Trophoblast cell (in vitro differentiated cells and primary cell): ENCODE measurements around the gene RPL32.
"Not testable (repeated sequence)": the region's sequence is repeated elsewhere in the genome, so short reads cannot be mapped to it uniquely, and the experiment has no call there.

Experiments used
- DNase-seq, 2 donors: peaks; one replicate each; pipeline ENCODE4 v3.0.0-alpha.2; 2016
- H2AFZ ChIP-seq: 2 replicates; pipeline ENCODE4 v1.6.1; 2013; ENCODE audit warnings: low read length, moderate library complexity, mild to moderate bottlenecking; ENCODE audit not compliant: insufficient read depth, poor library complexity
- H2AK5ac ChIP-seq: 2 replicates; pipeline ENCODE4 v1.6.1; 2013; ENCODE audit warnings: mild to moderate bottlenecking, low read length
- H2BK120ac ChIP-seq: 2 replicates; pipeline ENCODE4 v1.6.1; 2013; ENCODE audit warnings: low read length, mild to moderate bottlenecking, moderate library complexity; ENCODE audit not compliant: insufficient read depth, poor library complexity
- H2BK12ac ChIP-seq: 2 replicates; pipeline ENCODE4 v1.6.1; 2013; ENCODE audit warnings: mild to moderate bottlenecking, low read length, moderate library complexity
- H2BK5ac ChIP-seq: 2 replicates; pipeline ENCODE4 v1.6.1; 2013; ENCODE audit warnings: low read length, low read depth, moderate library complexity, mild to moderate bottlenecking; ENCODE audit not compliant: poor library complexity
- H3K14ac ChIP-seq: 2 replicates; pipeline ENCODE4 v1.6.1; 2013; ENCODE audit warnings: mild to moderate bottlenecking, low read length
- H3K18ac ChIP-seq: 2 replicates; pipeline ENCODE4 v1.6.1; 2013; ENCODE audit warnings: mild to moderate bottlenecking, low read length
- H3K23ac ChIP-seq: 2 replicates; pipeline ENCODE4 v1.6.1; 2013; ENCODE audit warnings: low read length
- H3K27ac ChIP-seq: 2 replicates; pipeline ENCODE4 v1.5.1; 2013; ENCODE audit warnings: low read depth, mild to moderate bottlenecking, inconsistent platforms, low read length, moderate library complexity
- H3K27me3 ChIP-seq: 2 replicates; pipeline ENCODE4 v1.6.1; 2013; ENCODE audit warnings: inconsistent platforms, mild to moderate bottlenecking, low read length, moderate library complexity; ENCODE audit not compliant: insufficient read depth
- H3K36me3 ChIP-seq, 2 experiments: 1 replicate in 1 of 2; 2 replicates in 1 of 2; pipeline ENCODE4 v1.6.1; 2013; ENCODE audit warnings: low read length in 2 of 2, mild to moderate bottlenecking in 2 of 2, moderate library complexity in 1 of 2; ENCODE audit not compliant: insufficient read depth in 2 of 2, control insufficient read depth in 1 of 2
- H3K4ac ChIP-seq: 2 replicates; pipeline ENCODE4 v1.6.1; 2013; ENCODE audit warnings: low read depth, mild to moderate bottlenecking, low read length, moderate library complexity
- H3K4me1 ChIP-seq, 2 experiments: 1 replicate in 1 of 2; 2 replicates in 1 of 2; pipeline ENCODE4 v1.6.1; 2013; ENCODE audit warnings: low read length in 2 of 2, mild to moderate bottlenecking in 2 of 2, moderate library complexity in 1 of 2; ENCODE audit not compliant: insufficient read depth in 2 of 2, control insufficient read depth in 1 of 2
- H3K4me2 ChIP-seq: 2 replicates; pipeline ENCODE4 v1.6.1; 2013; ENCODE audit warnings: inconsistent platforms, mild to moderate bottlenecking, low read length, moderate library complexity
- H3K4me3 ChIP-seq: 2 replicates; pipeline ENCODE4 v1.5.1; 2013; ENCODE audit warnings: mild to moderate bottlenecking, low read depth, low read length, inconsistent platforms
- H3K79me1 ChIP-seq: one replicate; pipeline ENCODE4 v1.6.1; 2013; ENCODE audit warnings: low read length
- H3K79me2 ChIP-seq: 2 replicates; pipeline ENCODE4 v1.6.1; 2013; ENCODE audit warnings: low read length, mild to moderate bottlenecking; ENCODE audit not compliant: control insufficient read depth, insufficient read depth, poor library complexity
- H3K9ac ChIP-seq: 2 replicates; pipeline ENCODE4 v1.6.1; 2013; ENCODE audit warnings: mild to moderate bottlenecking, low read length
- H3K9me3 ChIP-seq: 2 replicates; pipeline ENCODE4 v1.6.1; 2013; ENCODE audit warnings: low read depth, mild to moderate bottlenecking, control low read depth, inconsistent platforms, low read length; ENCODE audit not compliant: insufficient read depth
- H4K12ac ChIP-seq: 2 replicates; pipeline ENCODE4 v1.6.1; 2013; ENCODE audit warnings: low read depth, mild to moderate bottlenecking, low read length, moderate library complexity
- H4K8ac ChIP-seq: 2 replicates; pipeline ENCODE4 v1.6.1; 2013; ENCODE audit warnings: low read depth, mild to moderate bottlenecking, low read length, moderate library complexity
- H4K91ac ChIP-seq: one replicate; pipeline ENCODE4 v1.6.1; 2013; ENCODE audit warnings: low read depth, mild to moderate bottlenecking, low read length, moderate library complexity
- WGBS: extraction: QIAGEN DNeasy Blood & Tissue Kit; methylation state at CpG from one replicate; pipeline ENCODE4 v1.1.7; 2013; ENCODE audit warnings: missing lambda C conversion rate; ENCODE audit not compliant: insufficient read length, insufficient coverage; ENCODE audit errors: extremely low coverage; 5-methylcytosine and 5-hydroxymethylcytosine counted together

The RPL32 gene

DNA sequence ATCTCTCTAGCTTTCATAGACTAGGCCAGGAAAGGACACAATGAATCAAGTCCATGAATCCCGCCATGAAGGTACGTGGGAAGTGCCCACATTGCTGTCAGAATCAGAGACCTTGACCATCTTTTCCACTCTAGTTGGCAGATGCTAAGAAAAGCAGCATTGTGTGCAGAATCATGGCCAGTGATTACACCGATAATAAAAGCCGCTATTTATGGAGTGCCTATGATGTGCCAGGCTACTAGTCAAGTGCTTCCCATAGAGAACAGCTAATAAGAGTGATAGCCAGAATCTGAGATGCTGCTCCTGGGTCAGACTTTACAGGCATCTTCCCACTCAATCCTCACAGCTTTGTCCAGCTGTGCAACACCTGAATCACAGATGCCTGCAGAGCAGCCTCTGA, 13.2 kb upstream of the RPL32 start:
- Histone ChIP-seq H4K91ac (no peak overlapping the region), H3K4me3 (no peak overlapping the region), H3K27me3 (no peaks in the 10 kb centered on the region), H3K79me2 (no peaks in the 10 kb centered on the region), H3K79me1 (no peaks in the 10 kb centered on the region), H3K27ac (no peak overlapping the region), H3K4me2 (no peak overlapping the region), H3K4me1 (peaks cover 3 to 4% of the 10 kb centered on the region in 2 experiments), H2BK120ac (no peak overlapping the region), H3K18ac (no peak overlapping the region), H2AK5ac (no peak overlapping the region), H4K8ac (no peak overlapping the region), H3K9ac (no peak overlapping the region), H2BK5ac (no peak overlapping the region), H2AFZ (no peak overlapping the region), H2BK12ac (no peak overlapping the region), H3K14ac (no peak overlapping the region), H4K12ac (no peak overlapping the region), H3K4ac (no peak overlapping the region), H3K23ac (no peak overlapping the region), H3K9me3 (peaks cover 6% of the 10 kb centered on the region), H3K36me3 (no peaks in the 10 kb centered on the region)
- no peak for DNase-seq
- no CpG with 5 or more reads among the region's 4 CpGs for WGBS

DNA sequence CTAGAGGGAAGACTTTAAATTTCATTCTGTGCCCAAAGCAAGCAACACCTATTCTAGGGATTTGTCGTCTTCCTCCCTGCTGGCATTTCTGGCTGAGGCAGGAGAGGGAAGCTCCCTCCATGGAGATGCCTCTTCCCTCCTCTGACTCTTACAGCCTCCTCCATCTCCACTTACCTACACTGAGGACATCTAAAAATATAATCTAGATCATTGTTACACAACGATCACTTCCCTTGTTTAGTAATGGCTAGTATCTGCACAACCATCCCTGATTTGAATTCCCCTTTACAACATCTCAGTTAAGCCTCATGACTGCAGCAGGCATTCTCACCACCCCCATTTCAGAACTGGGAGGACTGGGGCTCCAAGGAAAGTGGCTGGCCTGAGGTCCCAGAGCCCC, 12.5 kb upstream of the RPL32 start:
- not testable (repeated sequence) for H4K91ac ChIP-seq, DNase-seq, H3K18ac ChIP-seq, H4K8ac ChIP-seq, H3K36me3 ChIP-seq, H3K4me1 ChIP-seq, H3K27me3 ChIP-seq, H2BK5ac ChIP-seq, H4K12ac ChIP-seq, H3K4ac ChIP-seq, H3K79me1 ChIP-seq, H2AFZ ChIP-seq, H3K9ac ChIP-seq, H2BK120ac ChIP-seq, H3K9me3 ChIP-seq, H3K79me2 ChIP-seq, H2AK5ac ChIP-seq, H3K4me3 ChIP-seq, H3K27ac ChIP-seq, H3K23ac ChIP-seq, H3K14ac ChIP-seq, H3K4me2 ChIP-seq, H2BK12ac ChIP-seq
- no CpG with 5 or more reads among the region's 2 CpGs for WGBS

- WGBS: no CpG with 5 or more reads among the region's 3 CpGs
- no peaks in the 10 kb centered on the region for H3K79me2 ChIP-seq
Measured at GRCh38 chr3:12852201-12852600, 10.8 kb upstream of the RPL32 start.

DNA sequence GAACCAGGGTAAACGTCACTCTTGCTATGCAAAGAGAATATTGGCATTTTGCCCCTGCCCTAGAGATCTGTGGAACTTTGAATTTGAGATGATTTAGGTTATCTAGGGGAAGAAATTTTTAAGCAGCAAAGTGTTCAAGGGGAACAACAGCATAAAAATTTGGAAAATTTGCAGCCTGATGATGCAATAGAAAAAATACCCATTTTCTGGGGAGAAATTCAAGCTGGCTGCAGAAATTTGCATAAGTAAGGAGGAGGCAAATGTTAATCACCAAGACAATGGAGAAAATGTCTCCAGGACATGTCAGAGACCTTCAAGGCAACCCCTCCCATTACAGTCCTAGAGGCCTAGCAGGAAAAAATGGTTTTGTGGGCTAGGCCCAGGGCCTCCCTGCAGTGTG, 4.4 kb upstream of the RPL32 start:
- Histone ChIP-seq H3K4me1 (no peaks in the 10 kb centered on the region), H3K4me3 (no peak overlapping the region), H3K23ac (no peak overlapping the region), H3K4me2 (no peak overlapping the region), H2BK120ac (no peak overlapping the region), H3K4ac (no peak overlapping the region), H4K8ac (no peak overlapping the region), H3K79me1 (peaks cover 5% of the 10 kb centered on the region), H3K27ac (no peak overlapping the region), H2AK5ac (no peak overlapping the region), H4K91ac (no peak overlapping the region), H3K18ac (no peak overlapping the region), H3K27me3 (no peaks in the 10 kb centered on the region), H2BK12ac (no peak overlapping the region), H3K79me2 (peaks cover 5% of the 10 kb centered on the region), H2BK5ac (no peak overlapping the region), H3K9ac (no peak overlapping the region), H3K9me3 (peaks cover 3% of the 10 kb centered on the region), H3K36me3 (no peaks in the 10 kb centered on the region), H3K14ac (no peak overlapping the region), H4K12ac (no peak overlapping the region), H2AFZ (no peak overlapping the region)
- no peak for DNase-seq
- no CpG with 5 or more reads among the region's 1 CpG for WGBS

More at GRCh38 chr3:12852201-12852600, 10.8 kb upstream of the RPL32 start:
- H3K14ac ChIP-seq: no peak overlapping the region
- no peak overlapping the region for H3K27ac ChIP-seq
- no peak overlapping the region for H4K12ac ChIP-seq
- no peak overlapping the region for H2BK12ac ChIP-seq
- H3K9ac ChIP-seq: no peak overlapping the region
- no peak overlapping the region for H3K23ac ChIP-seq
- H3K9me3 ChIP-seq: peaks cover 5% of the 10 kb centered on the region
- H4K91ac ChIP-seq: no peak overlapping the region
- no peak overlapping the region for H2AK5ac ChIP-seq
- no peaks in the 10 kb centered on the region for H3K27me3 ChIP-seq
- no peak overlapping the region for H2BK5ac ChIP-seq
- H3K18ac ChIP-seq: no peak overlapping the region
- H3K79me1 ChIP-seq: no peaks in the 10 kb centered on the region
- DNase-seq: peak in 1 of 2 donors; percentile 55
- H4K8ac ChIP-seq: no peak overlapping the region
- H3K4ac ChIP-seq: no peak overlapping the region
- no peak overlapping the region for H2BK120ac ChIP-seq
- no peak overlapping the region for H3K4me3 ChIP-seq
- H3K4me1 ChIP-seq: peaks cover 3 to 4% of the 10 kb centered on the region in 2 experiments
- no peak overlapping the region for H3K4me2 ChIP-seq
- no peak overlapping the region for H2AFZ ChIP-seq
- H3K36me3 ChIP-seq: no peaks in the 10 kb centered on the region
